Naive thymus-derived CD4-positive, alpha-beta T cell (primary cell): ENCODE measurements around the gene SERPINB1. TPM values are rescaled to one million over a fixed set of nuclear protein-coding genes. Genes with fewer than 3 reads are reported as not detected.

Experiments
- ATAC-seq: fragments of 150-1000 bp; cut with Tn5 transposase; 2 replicates; pipeline ENCODE4 v1.10.0; 2021; ENCODE audit warnings: mild to moderate bottlenecking, moderate library complexity
- CTCF ChIA-PET: fragments of 350-600 bp; sonication (Branson Sonifier 250); formaldehyde crosslinking; loops from one replicate; lab custom pipeline; 2021; ENCODE audit warnings: antibody characterized with exemption; lab: Charles Lee
- POLR2A ChIA-PET: fragments of 350-600 bp; sonication (Branson Sonifier 250); formaldehyde crosslinking; loops from one replicate; lab custom pipeline; 2021; ENCODE audit warnings: antibody characterized with exemption, inconsistent platforms; lab: Charles Lee
- DNase-seq, 9 donors: peaks; one replicate each; pipeline versions ENCODE4 v3.0.0 to v3.0.0-alpha.2; 2020 to 2022; ENCODE audit warnings: mixed read lengths in 1 of 9
- H3K27ac ChIP-seq: one replicate; pipeline ENCODE4 v1.7.0; 2013; ENCODE audit warnings: mild to moderate bottlenecking, low read depth, low read length, moderate library complexity
- H3K27me3 ChIP-seq, 2 donors: one replicate each; pipeline ENCODE4 v1.7.0; 2013; ENCODE audit warnings: low read length in 2 of 2, mild to moderate bottlenecking in 2 of 2, moderate library complexity in 2 of 2; ENCODE audit not compliant: control insufficient read depth in 2 of 2, insufficient read depth in 2 of 2
- H3K36me3 ChIP-seq, 3 experiments: 1 replicate in 2 of 3; 2 replicates in 1 of 3; pipeline ENCODE4 v1.7.0; 2013; ENCODE audit warnings: low read length in 3 of 3, mild to moderate bottlenecking in 3 of 3, moderate library complexity in 1 of 3; ENCODE audit not compliant: insufficient read depth in 3 of 3, control insufficient read depth in 2 of 3
- H3K4me1 ChIP-seq, 2 donors: one replicate each; pipeline ENCODE4 v1.7.0; 2013; ENCODE audit warnings: low read length in 2 of 2, mild to moderate bottlenecking in 2 of 2, moderate library complexity in 1 of 2; ENCODE audit not compliant: control insufficient read depth in 2 of 2, insufficient read depth in 2 of 2
- H3K4me3 ChIP-seq: 2 replicates; pipeline ENCODE4 v1.7.0; 2013; ENCODE audit warnings: mild to moderate bottlenecking, low read length
- H3K9me3 ChIP-seq, 3 experiments: 1 replicate in 2 of 3; 2 replicates in 1 of 3; pipeline ENCODE4 v1.7.0; 2013; ENCODE audit warnings: low read length in 3 of 3; ENCODE audit not compliant: control insufficient read depth in 2 of 3
- H3K27ac Mint-ChIP-seq, 9 donors: one replicate each; pipeline ENCODE4 v1.8.0; 2020 to 2022; ENCODE audit warnings: mixed read lengths in 9 of 9, mild to moderate bottlenecking in 8 of 9, moderate library complexity in 5 of 9, inconsistent platforms in 2 of 9
- H3K27me3 Mint-ChIP-seq, 5 donors: one replicate each; pipeline ENCODE4 v1.8.0; 2021 to 2022; ENCODE audit warnings: mixed read lengths in 5 of 5, mild to moderate bottlenecking in 1 of 5
- H3K36me3 Mint-ChIP-seq, 5 donors: one replicate each; pipeline ENCODE4 v1.8.0; 2020 to 2022; ENCODE audit warnings: mixed read lengths in 5 of 5, mild to moderate bottlenecking in 3 of 5, inconsistent platforms in 1 of 5
- H3K4me1 Mint-ChIP-seq, 7 donors: one replicate each; pipeline ENCODE4 v1.8.0; 2020 to 2022; ENCODE audit warnings: mixed read lengths in 7 of 7, mild to moderate bottlenecking in 3 of 7, inconsistent platforms in 1 of 7
- H3K4me3 Mint-ChIP-seq, 10 donors: one replicate each; pipeline ENCODE4 v1.8.0; 2020 to 2022; ENCODE audit warnings: mild to moderate bottlenecking in 10 of 10, mixed read lengths in 10 of 10, moderate library complexity in 6 of 10, inconsistent platforms in 2 of 10
- H3K9me3 Mint-ChIP-seq, 11 donors: one replicate each; pipeline ENCODE4 v1.8.0; 2020 to 2022; ENCODE audit warnings: mixed read lengths in 11 of 11, mild to moderate bottlenecking in 4 of 11, inconsistent platforms in 1 of 11, moderate library complexity in 1 of 11
- intact Hi-C, 2 donors: fragments of 100-400 bp; cut with micrococcal nuclease; formaldehyde crosslinking; loops; one replicate each; pipeline ENCODE4 v1.15.1; 2023
- polyA plus RNA-seq, 2 donors: library from polyadenylated mRNA; unstranded; fragments of 300-500 nt; fragmentation: Illumina TruSeq; gene quantifications; one replicate each; pipeline ENCODE4 v1.2.3, GENCODE V29; 2021
- total RNA-seq, 6 experiments: library from RNA in 5 of 6; stranded (reverse) in 5 of 6; gene quantifications; 1 replicate in 5 of 6; 2 replicates in 1 of 6; pipeline ENCODE4 v1.2.3 and lab custom pipeline; 2021 to 2026

The SERPINB1 gene
- total and polyA plus RNA-seq, 7 experiments from 2014 or later: 43.8 to 135 (median 68.8) TPM

DNA sequence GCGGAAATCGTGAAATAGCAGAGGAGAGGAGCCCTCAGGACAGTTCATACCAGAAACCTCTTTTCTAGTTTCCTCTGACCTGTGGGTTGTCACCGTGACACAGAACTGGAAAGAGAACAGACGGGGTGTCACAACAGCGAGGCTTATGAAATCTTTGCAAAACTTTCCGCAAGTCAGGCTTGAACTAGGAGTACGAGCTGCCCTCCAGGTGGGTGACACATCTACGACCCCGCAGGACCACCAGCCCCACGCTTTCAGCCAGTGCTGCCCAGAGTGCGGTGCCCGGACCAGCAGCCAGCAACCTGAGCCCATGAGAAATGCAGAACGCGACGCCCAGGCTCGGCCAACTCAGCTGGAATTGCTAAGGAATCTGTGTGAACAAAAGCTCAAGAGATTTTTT is 45.7 kb downstream of the SERPINB1 start:
- POLR2A ChIA-PET: interaction anchor here (1.1 kb wide), 1 partner anchor 271 kb away, joined by 4 read pairs; no protein-coding TSS in a partner anchor
- Histone ChIP-seq H3K27ac (no peak overlapping the region), H3K27me3 (no peaks in the 10 kb centered on the region), H3K9me3 (no peaks in the 10 kb centered on the region), H3K36me3 (no peaks in the 10 kb centered on the region), H3K4me3 (no peak overlapping the region), H3K4me1 (peaks cover 15 to 19% of the 10 kb centered on the region in 2 donors)
- Mint-ChIP-seq H3K9me3 (peaks cover 0 to 2% (median 0%) of the 10 kb centered on the region in 11 donors), H3K4me1 (peaks cover 34 to 62% (median 37%) of the 10 kb centered on the region in 7 donors), H3K27me3 (no peaks in the 10 kb centered on the region), H3K36me3 (peaks cover 0 to 9% (median 0%) of the 10 kb centered on the region in 5 donors), H3K4me3 (no peak overlapping the region), H3K27ac (no peak overlapping the region)
- CTCF ChIA-PET: interaction anchor here (0.7 kb wide), 1 partner anchor 28 kb away, joined by 3 read pairs; no protein-coding TSS in a partner anchor
- ATAC-seq (peak; percentile 37), DNase-seq (no peak)
- intact Hi-C loops: no loop called here

DNA sequence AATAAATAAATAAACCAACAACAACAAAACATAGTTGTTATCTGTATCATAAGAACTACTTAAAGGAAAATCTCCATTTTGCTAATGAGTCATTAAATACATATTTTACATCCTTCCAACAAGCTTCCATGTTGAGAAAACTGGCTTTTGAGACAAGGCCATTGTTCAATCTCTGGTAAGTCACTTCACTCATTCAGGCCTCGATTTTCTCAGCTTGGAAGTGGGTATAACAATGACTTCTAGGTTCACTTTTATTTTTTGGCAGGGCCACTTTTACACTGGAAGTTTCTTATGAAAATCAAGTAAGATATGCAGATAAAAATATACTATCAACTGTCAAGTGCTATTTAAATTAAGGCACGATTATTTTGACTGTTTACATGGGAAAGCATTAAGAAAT is 46.5 kb downstream of the SERPINB1 start:
- Histone ChIP-seq H3K27me3 (no peaks in the 10 kb centered on the region), H3K36me3 (no peaks in the 10 kb centered on the region), H3K4me1 (peaks cover 15 to 19% of the 10 kb centered on the region in 2 donors), H3K27ac (no peak overlapping the region), H3K4me3 (no peak overlapping the region), H3K9me3 (no peaks in the 10 kb centered on the region)
- POLR2A ChIA-PET: interaction anchor here (1.1 to 2.3 kb wide), 3 partner anchors 18 to 271 kb away, joined by 3 to 12 read pairs (median 4); partner anchors contain the start of gene SERPINB1
- no peak for DNase-seq
- no peak for ATAC-seq
- Mint-ChIP-seq H3K27me3 (no peaks in the 10 kb centered on the region), H3K4me3 (no peak overlapping the region), H3K4me1 (peaks cover 34 to 64% (median 42%) of the 10 kb centered on the region in 7 donors), H3K36me3 (peaks cover 0 to 9% (median 0%) of the 10 kb centered on the region in 5 donors), H3K9me3 (peaks cover 0 to 2% (median 0%) of the 10 kb centered on the region in 11 donors), H3K27ac (peak overlapping the region in 3 of 9 donors; percentile 10 to 28 (median 18))
- intact Hi-C loops: no loop called here
- CTCF ChIA-PET: interaction anchor here (0.7 kb wide), 1 partner anchor 29 kb away, joined by 3 read pairs; no protein-coding TSS in a partner anchor

DNA sequence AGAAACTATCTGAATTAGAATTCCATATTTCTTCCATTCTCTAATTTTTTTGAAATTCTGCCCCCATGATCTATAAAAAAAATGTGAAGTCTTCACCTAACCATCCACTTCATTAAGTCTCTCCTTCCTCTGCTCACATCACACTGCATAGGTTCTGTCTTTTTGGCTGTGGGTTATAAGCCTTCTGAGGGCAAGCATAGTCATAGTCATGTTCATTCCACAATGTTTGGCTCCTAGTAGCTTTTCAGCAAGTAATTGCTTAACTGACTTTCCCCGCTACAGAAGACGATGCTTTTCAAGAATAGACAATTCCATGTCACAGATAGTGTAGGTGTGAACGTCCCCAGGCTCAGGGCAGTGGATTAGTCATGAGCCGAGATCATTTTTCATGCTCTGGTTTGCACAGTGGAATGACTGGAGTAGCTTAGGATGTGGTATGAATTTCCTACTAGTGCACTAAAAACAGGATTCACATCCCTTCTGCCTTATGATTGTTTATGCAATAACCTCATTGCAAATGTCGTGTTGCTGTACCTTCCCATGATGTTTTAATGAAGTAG is 47.4 kb downstream of the SERPINB1 start:
- H3K4me3 Mint-ChIP-seq: peak overlapping the region in 5 of 10 donors; percentile 28 to 79 (median 74)
- POLR2A ChIA-PET: interaction anchor here (1.8 to 2.3 kb wide), 2 partner anchors 17 to 47 kb away, joined by 3 to 12 read pairs; partner anchors contain the start of gene SERPINB1
- peaks cover 0 to 2% (median 0%) of the 10 kb centered on the region in 11 donors for H3K9me3 Mint-ChIP-seq
- intact Hi-C loops: no loop called here
- no peak for DNase-seq
- H3K36me3 ChIP-seq: no peaks in the 10 kb centered on the region
- ATAC-seq: no peak
- no peaks in the 10 kb centered on the region for H3K27me3 Mint-ChIP-seq
- H3K9me3 ChIP-seq: no peaks in the 10 kb centered on the region
- H3K4me1 ChIP-seq: peaks cover 15 to 19% of the 10 kb centered on the region in 2 donors
- CTCF ChIA-PET: interaction anchor here (1.0 to 1.5 kb wide), 4 partner anchors 52 to 141 kb away, joined by 3 to 6 read pairs (median 4); no protein-coding TSS in a partner anchor
- no peak overlapping the region for H3K27ac ChIP-seq
- peak overlapping the region in 7 of 9 donors; percentile 81 to 95 (median 90) for H3K27ac Mint-ChIP-seq
- H3K27me3 ChIP-seq: no peaks in the 10 kb centered on the region
- no peak overlapping the region for H3K4me3 ChIP-seq
- peaks cover 34 to 56% (median 42%) of the 10 kb centered on the region in 7 donors for H3K4me1 Mint-ChIP-seq
- peaks cover 0 to 9% (median 0%) of the 10 kb centered on the region in 5 donors for H3K36me3 Mint-ChIP-seq

DNA sequence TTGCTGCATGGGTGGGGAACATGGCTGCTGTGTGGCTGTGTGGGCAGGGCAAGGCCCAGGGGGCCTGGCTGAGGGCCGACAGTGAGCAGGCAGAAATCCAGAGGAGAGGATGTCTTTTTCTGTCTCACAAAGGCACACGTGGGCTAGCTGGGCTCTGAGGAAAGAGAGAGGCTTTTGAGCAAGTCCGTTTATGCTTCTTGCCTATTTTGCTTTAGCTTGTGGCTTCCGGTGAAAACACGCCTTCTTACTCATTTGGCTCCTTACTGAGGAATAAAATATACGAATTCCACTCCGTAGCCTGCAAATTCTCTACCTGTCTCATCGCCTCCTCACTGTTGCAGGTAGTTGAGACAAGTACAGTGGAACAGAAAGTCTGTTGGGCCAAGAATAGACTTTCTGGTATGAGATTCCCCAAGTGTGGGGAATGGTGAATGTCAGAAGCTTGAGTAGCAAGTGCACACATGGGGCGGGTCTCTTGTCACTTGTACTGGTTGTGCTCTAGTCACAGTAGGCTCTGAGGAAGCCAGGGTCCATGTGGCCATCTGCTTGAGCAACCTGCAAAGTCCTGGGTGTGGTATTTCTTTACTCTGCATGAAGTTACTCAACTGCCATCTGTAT is 48.0 kb downstream of the SERPINB1 start:
- Mint-ChIP-seq H3K9me3 (peaks cover 0 to 2% (median 0%) of the 10 kb centered on the region in 11 donors), H3K36me3 (peaks cover 0 to 9% (median 0%) of the 10 kb centered on the region in 5 donors), H3K4me3 (peak overlapping the region; percentile 41 to 79 (median 67)), H3K27ac (peak overlapping the region; percentile 78 to 95 (median 89)), H3K4me1 (peaks cover 34 to 56% (median 42%) of the 10 kb centered on the region in 7 donors), H3K27me3 (no peaks in the 10 kb centered on the region)
- intact Hi-C loops: loop anchor here in 1 of 2 donors (2.0 kb wide), 1 partner anchor 27 kb away; no protein-coding TSS in a partner anchor
- Histone ChIP-seq H3K4me3 (no peak overlapping the region), H3K9me3 (no peaks in the 10 kb centered on the region), H3K27me3 (no peaks in the 10 kb centered on the region), H3K36me3 (no peaks in the 10 kb centered on the region), H3K4me1 (peaks cover 15 to 19% of the 10 kb centered on the region in 2 donors), H3K27ac (peak overlapping the region; percentile 27)
- peak; percentile 74 for ATAC-seq
- peak in 6 of 9 donors; percentile 18 to 37 (median 30) for DNase-seq
- POLR2A ChIA-PET: interaction anchor here (1.8 to 2.3 kb wide), 2 partner anchors 16 to 47 kb away, joined by 3 to 12 read pairs; partner anchors contain the start of gene SERPINB1
- CTCF ChIA-PET: interaction anchor here (1.0 to 1.5 kb wide), 5 partner anchors 53 to 141 kb away, joined by 3 to 6 read pairs (median 5); no protein-coding TSS in a partner anchor

DNA sequence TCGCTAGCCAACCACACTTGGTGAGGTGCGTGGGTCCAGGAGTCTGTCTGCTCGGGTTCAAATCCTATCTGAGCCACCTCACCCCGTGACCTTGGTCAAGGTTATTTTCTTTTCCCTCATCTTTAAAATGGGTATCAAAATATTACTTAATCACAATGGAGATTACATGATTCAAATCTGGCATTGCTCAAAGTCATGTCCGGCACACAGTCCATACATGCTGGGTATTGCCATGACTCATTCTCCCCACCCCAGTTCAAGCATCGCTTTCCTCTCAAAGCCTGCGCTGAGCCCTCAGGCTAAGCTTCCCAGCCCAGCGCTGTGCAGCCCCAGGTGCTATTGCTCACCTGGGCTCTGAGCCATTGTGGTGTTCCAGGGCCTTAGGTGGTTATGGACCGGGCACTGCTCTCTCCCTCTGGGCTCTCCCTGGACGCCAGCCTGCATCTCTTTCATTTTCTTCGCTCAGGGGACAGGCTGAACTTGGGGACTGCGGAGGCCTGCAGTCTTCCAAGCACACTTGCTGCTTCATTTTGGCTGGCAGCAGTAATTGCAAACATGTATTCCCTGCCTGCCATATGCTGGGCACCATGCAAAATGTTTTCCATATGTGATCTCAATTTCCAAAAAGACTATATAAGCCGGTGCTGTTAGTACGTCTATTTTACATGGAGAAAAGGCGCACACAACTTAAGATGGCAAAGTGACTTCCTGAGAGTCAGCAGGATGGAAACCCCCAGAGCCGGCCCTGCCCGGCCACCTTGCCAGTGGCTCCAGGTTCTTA is 49.1 kb downstream of the SERPINB1 start:
- H3K9me3 Mint-ChIP-seq: peaks cover 0 to 2% (median 0%) of the 10 kb centered on the region in 11 donors
- H3K4me1 Mint-ChIP-seq: peaks cover 34 to 52% (median 42%) of the 10 kb centered on the region in 7 donors
- no peak for ATAC-seq
- POLR2A ChIA-PET: interaction anchor here (1.0 to 1.4 kb wide), 4 partner anchors 48 to 142 kb away, joined by 3 to 6 read pairs (median 4); no protein-coding TSS in a partner anchor
- Histone ChIP-seq H3K4me1 (peaks cover 15 to 19% of the 10 kb centered on the region in 2 donors), H3K27me3 (no peaks in the 10 kb centered on the region), H3K27ac (peak overlapping the region; percentile 27), H3K36me3 (peaks cover 0 to 6% (median 0%) of the 10 kb centered on the region in 3 experiments), H3K4me3 (no peak overlapping the region), H3K9me3 (no peaks in the 10 kb centered on the region)
- peak overlapping the region in 8 of 9 donors; percentile 28 to 91 (median 68) for H3K27ac Mint-ChIP-seq
- H3K27me3 Mint-ChIP-seq: no peaks in the 10 kb centered on the region
- CTCF ChIA-PET: interaction anchor here (1.1 to 2.6 kb wide), 13 partner anchors 21 to 262 kb away, joined by 3 to 30 read pairs (median 4); partner anchors contain the start of gene SERPINB1
- intact Hi-C loops: loop anchor here in 1 of 2 donors (2.0 kb wide), 1 partner anchor 26 kb away; no protein-coding TSS in a partner anchor
- H3K4me3 Mint-ChIP-seq: peak overlapping the region in 3 of 10 donors; percentile 28 to 79 (median 47)
- peaks cover 1 to 13% (median 6%) of the 10 kb centered on the region in 5 donors for H3K36me3 Mint-ChIP-seq
- DNase-seq: no peak
